GM21528 (cell line): ENCODE results near the gene TAP2.

ENCODE experiments used
- ATAC-seq: cut with Tn5 transposase; IDR thresholded peaks from one replicate; pipeline ENCODE4 v1.9.1; 2021; ENCODE audit warnings: mild to moderate bottlenecking, moderate library complexity; ENCODE audit not compliant: unreplicated experiment, low FRiP score

Gene TAP2

GRCh38 chr6:32854376-32855178 lies 16.0 kb upstream of the TAP2 start:
- peak; percentile 11 for ATAC-seq

GRCh38 chr6:32853541-32854375 lies 15.2 kb upstream of the TAP2 start, which contains the start of the genes PSMB9 and TAP1:
TSS of gene PSMB9 (plus strand) at chr6:32854192. CDS start at chr6:32854230, 38 bp downstream.
TSS of gene TAP1 (minus strand) at chr6:32853704. CDS start at chr6:32853636, 68 bp downstream.
- ATAC-seq: peak; percentile 81

GRCh38 chr6:32852844-32853540 lies 14.5 kb upstream of the TAP2 start:
- peak; percentile 14 for ATAC-seq

- ATAC-seq: no peak
These were observed 13.7 kb upstream of the TAP2 start for GRCh38 chr6:32852018-32852843.

GRCh38 chr6:32851025-32851424 lies 12.5 kb upstream of the TAP2 start:
- no peak for ATAC-seq

- no peak for ATAC-seq
These were observed 10.6 kb upstream of the TAP2 start for GRCh38 chr6:32849126-32849525.

GRCh38 chr6:32847795-32848194 lies 9.3 kb upstream of the TAP2 start:
- ATAC-seq: no peak

GRCh38 chr6:32847004-32847403 lies 8.5 kb upstream of the TAP2 start:
- no peak for ATAC-seq

GRCh38 chr6:32845384-32845884 lies 6.9 kb upstream of the TAP2 start:
- ATAC-seq: no peak

- no peak for ATAC-seq
These were observed 6.4 kb upstream of the TAP2 start for GRCh38 chr6:32844839-32845383.

- peak; percentile 77 for ATAC-seq
These were observed 5.7 kb upstream of the TAP2 start, which contains the start of gene PSMB8 for GRCh38 chr6:32843979-32844838. TSS of gene PSMB8 (minus strand) at chr6:32844047. CDS start at chr6:32843996, 51 bp downstream.

GRCh38 chr6:32843331-32843978 lies 4.9 kb upstream of the TAP2 start:
- peak; percentile 0 for ATAC-seq

- no peak for ATAC-seq
These were observed 4.2 kb upstream of the TAP2 start for GRCh38 chr6:32842690-32843089.

- ATAC-seq: no peak
These were observed 3.6 kb upstream of the TAP2 start for GRCh38 chr6:32842021-32842650.

GRCh38 chr6:32840604-32841246 lies 2.2 kb upstream of the TAP2 start:
- no peak for ATAC-seq

GRCh38 chr6:32839356-32839755 lies 817 bp upstream of the TAP2 start:
- ATAC-seq: no peak

GRCh38 chr6:32837651-32838113 lies 857 bp downstream of the TAP2 start:
- ATAC-seq: peak; percentile 1
